HG02623 (cell line): ENCODE results near the gene AHNAK.
"Not testable (repeated sequence)": the region's sequence is repeated elsewhere in the genome, so short reads cannot be mapped to it uniquely, and the experiment has no call there.

ENCODE experiments used
- ATAC-seq: cut with Tn5 transposase; IDR thresholded peaks from one replicate; pipeline ENCODE4 v1.9.1; 2021; ENCODE audit warnings: moderate library complexity; ENCODE audit not compliant: unreplicated experiment

AHNAK gene

GRCh38 chr11:62546244-62546928 is at the start of gene AHNAK:
Gene AHNAK (minus strand): TSS chr11:62546806. CDS start chr11:62536098, 10,708 bp downstream.
- ATAC-seq, result no peak

DNA sequence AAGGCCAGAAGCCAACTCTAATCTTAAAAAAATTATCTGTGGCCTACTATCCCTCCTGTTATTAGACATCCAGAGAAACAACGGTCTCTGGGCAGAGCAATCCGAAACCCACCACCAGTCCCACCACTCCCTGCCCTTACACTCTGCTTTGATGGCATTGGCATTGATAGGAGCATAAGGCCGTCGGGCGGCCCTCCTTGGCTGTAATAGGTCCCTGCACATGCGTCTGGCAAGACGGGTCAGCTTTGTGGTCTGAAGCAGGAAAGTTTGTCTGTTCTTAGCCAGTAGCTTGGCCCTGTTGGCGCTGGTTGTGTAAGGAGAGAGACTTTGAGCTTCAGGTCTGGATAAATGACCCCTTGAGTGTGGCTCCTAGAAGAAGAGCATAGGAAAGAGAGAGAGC is 48.5 kb upstream of the AHNAK start:
- ATAC-seq, result no peak

DNA sequence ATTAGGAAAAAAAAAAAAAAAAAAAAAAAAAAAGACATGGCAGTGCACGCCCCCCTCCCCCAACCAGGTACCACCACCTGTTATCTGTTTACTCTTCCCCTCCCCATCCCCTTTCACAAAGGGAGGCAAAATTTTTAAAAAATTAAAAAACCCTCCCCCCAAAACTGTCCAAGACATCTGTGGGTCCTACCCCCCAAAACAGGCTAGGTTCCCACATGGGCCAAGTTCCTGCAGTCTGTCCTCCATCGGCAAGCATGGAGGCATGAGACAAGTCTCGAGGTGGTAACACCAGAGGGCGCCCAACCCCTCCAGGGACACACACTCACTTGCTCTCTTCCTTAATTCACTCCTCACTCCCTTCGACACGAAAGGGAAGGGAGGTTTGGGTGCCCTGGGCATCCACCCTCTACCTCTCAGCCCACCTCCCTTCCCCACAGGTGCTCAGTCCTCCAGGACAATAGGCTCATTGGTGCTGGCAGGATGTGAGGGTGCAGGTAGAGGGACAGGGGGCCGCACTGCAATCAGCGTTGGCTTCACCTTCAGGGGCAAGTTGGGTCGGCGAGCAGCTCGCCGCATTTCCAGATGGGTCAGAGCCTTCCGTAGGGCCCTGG is 46.9 kb upstream of the AHNAK start:
- no peak for ATAC-seq

GRCh38 chr11:62592989-62593421 is 46.4 kb upstream of the AHNAK start:
- ATAC-seq, result no peak

- no peak for ATAC-seq
Measured at GRCh38 chr11:62592146-62592815, 45.7 kb upstream of the AHNAK start.

DNA sequence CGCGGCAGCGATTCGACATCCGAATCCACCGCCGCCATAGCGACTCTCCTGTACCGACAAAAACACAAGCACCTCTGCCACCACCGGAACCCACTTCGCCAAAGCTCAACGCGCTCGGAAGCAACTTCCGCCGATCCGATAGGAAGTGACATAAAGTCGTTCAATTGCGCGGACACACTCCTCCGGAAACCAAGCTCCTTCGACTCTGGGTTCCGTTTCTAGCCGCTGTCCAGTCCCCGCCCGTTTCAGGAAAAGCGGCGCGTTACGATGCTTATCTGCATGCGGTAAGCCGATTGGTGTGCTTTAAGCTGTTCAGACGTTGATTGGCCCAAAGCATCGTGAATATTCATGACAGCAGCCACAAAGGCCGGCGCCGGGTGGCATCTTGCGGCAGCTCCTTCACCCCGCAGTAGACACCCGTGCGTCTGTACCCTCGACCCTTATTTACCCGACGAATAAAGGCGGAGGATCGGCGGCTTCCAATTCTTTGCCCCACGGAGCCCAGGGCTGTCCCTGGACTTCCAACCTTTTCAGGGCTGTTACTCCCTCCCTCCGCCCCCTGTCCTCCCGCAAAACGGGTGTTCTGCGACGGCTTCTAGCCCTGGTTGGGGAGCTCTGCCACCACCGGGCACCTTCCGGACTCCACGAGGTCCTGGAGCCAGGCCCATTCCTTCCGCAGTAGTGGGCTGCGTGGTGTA is 45.0 kb upstream of the AHNAK start, which contains the start of gene TUT1:
Gene TUT1 (minus strand): TSS at position 76 of the 698 bp plus-strand sequence. CDS start 38 bp downstream, at position 38.
- ATAC-seq, result peak; percentile 87

DNA sequence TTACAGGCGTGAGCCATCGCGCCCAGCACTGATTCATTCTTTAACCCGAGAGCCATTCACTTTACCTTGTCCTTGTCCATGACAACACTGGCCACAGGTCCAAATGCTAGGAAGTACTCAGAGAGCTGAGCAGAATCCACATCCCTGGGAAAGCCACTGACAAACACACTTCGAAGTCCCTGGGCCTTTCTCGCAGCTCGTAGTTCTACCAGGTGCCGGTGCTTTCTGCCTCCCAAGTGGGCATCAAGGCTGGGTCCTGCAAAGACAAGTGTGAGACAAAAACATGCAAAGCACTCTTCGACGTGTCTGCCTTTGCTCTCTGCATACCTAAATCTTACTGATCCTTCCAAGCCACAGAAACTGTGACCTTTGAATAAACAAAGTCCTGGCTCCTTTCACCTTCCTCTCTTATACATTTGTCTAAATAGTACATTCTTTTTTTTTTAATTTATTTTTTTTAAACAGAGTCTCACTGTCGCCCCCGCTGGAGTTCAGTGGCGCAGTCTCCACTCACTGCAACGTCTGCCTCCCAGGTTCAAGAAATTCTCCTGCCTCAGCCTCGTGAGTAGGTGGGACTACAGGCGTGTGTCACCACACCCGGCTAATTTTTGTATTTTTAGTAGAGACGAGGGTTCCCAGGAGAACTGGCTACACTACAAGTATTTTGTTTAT is 42.5 kb upstream of the AHNAK start:
- ATAC-seq, result no peak

DNA sequence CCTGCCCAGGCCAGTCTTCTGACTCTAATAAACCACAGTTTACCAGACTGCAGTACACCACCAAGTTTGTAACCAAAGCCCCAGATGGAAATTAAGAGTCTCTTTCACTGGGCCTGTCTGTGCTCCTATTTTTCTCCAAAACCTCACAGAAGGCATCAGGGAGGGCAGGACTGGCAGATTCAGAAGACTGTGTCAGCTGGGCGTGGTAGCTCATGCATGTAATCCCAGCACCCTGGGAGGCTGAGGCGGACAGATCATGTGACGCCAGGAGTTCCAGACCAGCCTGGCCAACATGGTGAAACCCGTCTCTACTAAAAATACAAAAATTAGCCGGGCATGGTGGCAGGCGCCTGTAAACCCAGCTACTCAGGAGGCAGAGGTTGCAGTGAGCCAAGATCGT is 38.8 kb upstream of the AHNAK start:
- not testable (repeated sequence) for ATAC-seq

- not testable (repeated sequence) for ATAC-seq
Measured at GRCh38 chr11:62581735-62582134, 35.1 kb upstream of the AHNAK start.

DNA sequence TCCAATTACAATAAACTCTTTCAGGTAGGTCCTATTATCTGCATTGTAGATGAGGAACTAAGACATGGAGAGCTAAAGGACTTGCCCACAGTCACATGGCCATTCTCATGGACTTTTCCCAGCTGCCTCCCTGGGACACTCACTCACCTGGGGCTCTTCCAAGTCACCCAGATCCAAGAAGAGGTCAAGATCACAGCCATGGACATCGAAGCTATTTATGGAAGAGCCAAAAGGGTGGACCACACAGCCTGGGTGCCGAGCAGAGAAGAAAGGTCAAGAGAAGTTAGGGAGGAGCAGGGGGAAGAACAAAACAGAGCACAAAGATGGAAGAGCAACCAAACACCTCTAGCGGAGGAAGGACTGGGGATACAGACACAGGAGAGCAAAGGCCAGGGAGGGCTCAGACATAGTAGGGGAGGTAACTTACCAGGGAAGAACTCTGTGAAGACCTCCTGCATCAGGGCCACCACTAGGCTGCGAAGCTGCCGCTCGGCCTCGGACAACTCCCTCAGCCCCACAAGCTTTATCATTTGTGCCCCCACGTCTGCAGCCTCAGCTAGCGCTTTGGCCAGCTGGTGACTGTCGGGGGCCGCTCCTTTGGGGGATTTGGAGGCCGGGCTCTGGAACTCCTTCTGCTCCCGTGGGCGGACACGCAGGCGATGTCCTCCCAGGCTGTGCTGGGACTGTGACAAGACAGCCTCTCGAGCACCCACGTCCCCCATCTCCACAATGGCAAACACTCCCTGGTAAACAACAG is 34.5 kb upstream of the AHNAK start:
- ATAC-seq, result no peak

DNA sequence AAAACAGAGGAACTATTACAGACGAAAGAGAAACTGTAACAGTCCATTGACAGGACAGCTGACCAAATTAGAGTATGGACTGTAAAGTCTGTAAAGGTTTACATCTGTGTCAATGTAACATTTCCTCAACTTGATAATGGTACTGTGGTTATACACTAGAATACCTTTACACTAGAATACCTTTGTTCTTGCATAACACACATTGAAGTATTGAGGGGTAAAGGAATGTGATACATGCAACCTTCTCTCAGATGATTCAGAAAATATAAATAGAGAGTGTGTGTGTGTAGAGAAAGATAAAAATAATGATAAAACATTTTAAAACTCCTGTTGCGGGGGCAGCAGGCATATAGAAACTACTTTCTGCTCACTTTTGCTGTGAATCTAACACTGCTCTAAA is 32.6 kb upstream of the AHNAK start:
- ATAC-seq, result no peak

DNA sequence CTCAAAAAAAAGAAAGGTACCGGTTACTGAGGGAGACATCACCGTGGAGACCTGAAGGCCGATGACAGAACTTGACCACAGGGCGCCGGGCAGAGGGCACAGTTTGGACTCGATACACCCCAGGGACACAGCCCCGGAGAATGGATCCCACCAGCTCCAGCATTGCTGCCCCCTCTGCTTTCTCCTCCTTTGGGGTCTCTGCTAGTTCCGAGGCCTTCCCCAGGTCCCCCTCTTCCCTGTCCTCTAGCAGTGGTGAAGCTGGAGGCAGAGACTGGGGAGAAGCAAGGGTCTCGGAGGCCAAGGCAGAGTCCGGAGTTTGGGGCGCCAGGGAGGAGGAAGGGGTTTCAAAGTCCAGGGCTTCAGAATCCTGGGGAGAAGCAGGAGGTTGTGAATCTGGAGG is 31.9 kb upstream of the AHNAK start:
- ATAC-seq, result no peak

DNA sequence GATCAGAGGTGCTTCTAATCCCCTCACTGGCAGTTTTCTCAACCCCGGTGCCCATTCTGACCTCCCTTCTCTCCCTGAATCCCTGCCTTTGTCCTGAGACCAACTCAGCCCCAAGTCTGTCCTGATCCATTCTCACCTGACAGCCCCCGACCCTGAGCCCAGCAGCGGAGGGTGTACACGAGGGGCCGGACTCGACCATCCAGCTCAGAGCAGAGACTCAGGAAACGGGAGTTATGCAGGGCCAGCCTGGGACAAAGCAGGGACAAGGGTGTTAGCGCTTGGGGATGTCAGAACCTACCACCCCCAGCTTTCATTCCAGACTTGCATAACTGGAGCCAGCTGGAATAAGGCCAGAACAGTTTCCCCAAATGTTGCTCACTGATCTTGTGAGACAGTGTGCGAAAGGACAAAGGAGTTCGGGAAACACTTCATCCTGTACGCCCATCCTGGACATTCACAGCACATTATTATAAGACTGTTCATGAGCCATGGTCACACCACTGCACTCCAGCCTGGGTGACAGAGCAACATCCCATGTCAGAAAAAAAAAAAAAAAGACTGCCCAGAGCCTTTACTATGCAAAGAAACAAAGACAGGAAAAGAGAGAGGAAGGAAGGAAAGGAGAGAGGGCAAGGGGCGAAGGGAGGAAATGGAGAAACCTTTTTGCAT is 30.6 kb upstream of the AHNAK start:
- no peak for ATAC-seq

- ATAC-seq, result no peak
Measured at GRCh38 chr11:62575837-62576236, 29.2 kb upstream of the AHNAK start.

- ATAC-seq, result no peak
Measured at GRCh38 chr11:62575156-62575555, 28.6 kb upstream of the AHNAK start.

DNA sequence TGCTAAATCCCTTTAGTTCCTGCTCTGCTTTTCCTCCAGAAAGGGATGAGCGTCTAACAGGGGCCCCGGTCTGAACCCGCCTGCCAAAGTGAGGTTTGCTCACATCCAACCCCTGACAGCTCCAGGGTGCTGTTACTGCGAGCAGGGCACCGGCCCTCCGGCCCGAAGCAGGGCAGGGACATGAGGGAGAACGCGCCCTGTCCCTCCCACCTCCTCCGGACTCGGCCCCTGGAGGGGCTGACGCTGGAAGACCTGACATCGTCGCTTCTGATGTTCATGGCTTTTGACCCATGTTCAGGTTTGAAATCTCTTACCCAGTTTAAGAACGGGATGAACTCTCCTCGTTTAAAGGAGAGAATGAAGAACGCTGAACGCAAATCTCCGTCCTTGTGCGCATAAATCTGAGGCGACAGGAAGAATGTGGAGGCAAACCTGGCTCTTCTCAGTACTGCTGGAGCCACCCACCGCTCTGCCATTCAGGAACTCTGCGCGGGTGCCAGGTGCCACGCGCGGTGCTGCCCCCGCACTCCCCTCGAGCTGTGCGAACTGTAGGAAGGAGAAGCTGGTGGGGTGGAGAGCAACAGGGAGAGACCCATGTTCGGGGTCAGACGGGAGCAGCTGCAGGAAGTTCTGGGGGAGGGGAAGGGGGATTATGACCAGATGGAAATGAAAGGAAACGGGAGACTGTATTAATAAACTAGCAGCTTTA is 27.9 kb upstream of the AHNAK start:
- ATAC-seq, result no peak

DNA sequence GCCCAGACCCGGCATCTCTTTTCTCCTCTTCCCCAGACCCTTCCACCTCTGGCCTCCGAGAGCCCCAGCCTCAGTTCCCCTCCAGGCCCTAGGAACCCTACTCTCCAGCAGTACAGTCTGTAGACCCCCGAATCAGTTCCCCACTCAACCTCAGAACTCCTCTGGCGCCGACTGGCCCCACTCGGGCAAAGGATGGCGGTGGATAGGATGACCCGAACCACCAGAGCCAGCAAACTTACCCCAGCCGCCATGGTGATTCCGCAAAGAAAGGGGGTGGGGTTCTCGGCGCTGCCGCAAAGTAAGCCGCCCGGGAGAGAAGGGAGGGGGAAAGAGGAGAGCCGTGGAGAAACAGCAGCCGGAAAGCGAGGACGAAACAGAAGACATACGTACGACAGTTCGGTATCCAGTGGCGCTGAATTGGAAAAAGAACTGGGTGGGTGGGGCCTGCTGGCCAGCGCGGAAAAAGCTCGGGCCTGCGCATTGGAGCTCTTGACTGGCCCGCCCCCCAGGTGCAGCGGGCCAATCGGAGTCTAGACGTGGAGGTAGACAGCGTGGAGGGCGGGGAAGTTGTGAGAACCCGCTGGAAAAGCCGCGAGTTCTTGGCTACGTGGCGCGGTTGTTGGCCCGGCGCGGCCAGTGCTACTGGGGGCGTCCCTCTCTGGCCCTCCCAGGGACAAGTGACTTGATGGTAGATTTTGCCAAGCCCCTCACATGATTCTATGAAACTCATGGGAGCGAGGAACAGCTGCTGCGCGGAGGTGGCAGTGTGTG is 27.2 kb upstream of the AHNAK start, which contains the start of gene EEF1G:
Gene EEF1G (minus strand): TSS at position 300 of the 771 bp plus-strand sequence. CDS start 49 bp downstream, at position 251.
- ATAC-seq, result peak; percentile 85

GRCh38 chr11:62573006-62573591 is 26.5 kb upstream of the AHNAK start:
- no peak for ATAC-seq
